HepG2 (cell line): ENCODE results near the gene RAB23.

Experiments
- ASH2L ChIP-seq: fragments of 300-600, 200-600 bp; sonication (generic); IDR thresholded peaks from 2 replicates; pipeline ENCODE4 v1.7.0; 2017; ENCODE audit warnings: low read depth, mild to moderate bottlenecking, moderate library complexity, mixed read lengths, low read length; ENCODE audit not compliant: insufficient read length
- CTCF ChIP-seq: sonication (generic); formaldehyde crosslinking; IDR thresholded peaks from 2 replicates; pipeline ENCODE4 v1.5.0; 2020; ENCODE audit warnings: mild to moderate bottlenecking, missing genetic modification reagents, moderate library complexity
- ELF1 ChIP-seq: sonication (generic); formaldehyde crosslinking; IDR thresholded peaks from 2 replicates; pipeline ENCODE4 v1.4.0; 2020; ENCODE audit warnings: missing genetic modification reagents
- ELF4 ChIP-seq: sonication (generic); formaldehyde crosslinking; IDR thresholded peaks from 2 replicates; pipeline ENCODE4 v1.5.0; 2020; ENCODE audit warnings: missing genetic modification reagents, mild to moderate bottlenecking, moderate library complexity, borderline replicate concordance
- FOXK2 ChIP-seq: fragments of 450-650 bp; IDR thresholded peaks from 2 replicates; pipeline ENCODE4 v1.6.1; 2016
- LBX2 ChIP-seq: sonication (generic); formaldehyde crosslinking; IDR thresholded peaks from 2 replicates; pipeline ENCODE4 v1.5.0; 2020; ENCODE audit warnings: missing genetic modification reagents, mild to moderate bottlenecking, borderline replicate concordance
- SRF ChIP-seq: IDR thresholded peaks from 2 replicates; pipeline ENCODE4 v1.6.1; 2011; ENCODE audit warnings: mild to moderate bottlenecking, low read depth, low read length, moderate library complexity
- TBP ChIP-seq: sonication (generic); formaldehyde crosslinking; IDR thresholded peaks from 2 replicates; pipeline ENCODE4 v1.5.0; 2020; ENCODE audit warnings: missing genetic modification reagents
- ZBTB46 ChIP-seq: sonication (generic); formaldehyde crosslinking; IDR thresholded peaks from 2 replicates; pipeline ENCODE4 v1.4.0; 2020; ENCODE audit warnings: mild to moderate bottlenecking, missing genetic modification reagents, borderline replicate concordance
- ZFX ChIP-seq: sonication (generic); formaldehyde crosslinking; IDR thresholded peaks from 2 replicates; pipeline ENCODE4 v1.4.0; 2020; ENCODE audit warnings: mild to moderate bottlenecking, low read depth, missing genetic modification reagents, moderate library complexity
- ZKSCAN1 ChIP-seq: fragments of 150-350 bp; IDR thresholded peaks from 2 replicates; pipeline ENCODE4 v1.6.1; 2014; ENCODE audit warnings: low read length
- ZNF232 ChIP-seq: sonication (generic); formaldehyde crosslinking; IDR thresholded peaks from 2 replicates; pipeline ENCODE4 v1.4.0; 2020; ENCODE audit warnings: missing genetic modification reagents, borderline replicate concordance
- ZNF256 ChIP-seq: sonication (generic); formaldehyde crosslinking; conservative IDR thresholded peaks from 2 replicates; pipeline ENCODE4 v1.4.0; 2020; ENCODE audit warnings: missing genetic modification reagents
- ZNF615 ChIP-seq: sonication (generic); formaldehyde crosslinking; IDR thresholded peaks from 2 replicates; pipeline ENCODE4 v1.5.0; 2020; ENCODE audit warnings: mild to moderate bottlenecking, missing genetic modification reagents, borderline replicate concordance

GRCh38 chr6:57262488-57262887 lies 40.4 kb upstream of the RAB23 start:
- no peak for TF ChIP-seq ASH2L
- TF ChIP-seq ELF4 (CRISPR knock-in tag), result no peak
- TF ChIP-seq ELF1, result no peak
- TF ChIP-seq LBX2 (CRISPR knock-in tag), result no peak
- no peak for TF ChIP-seq ZFX
- no peak for TF ChIP-seq ZBTB46 (CRISPR knock-in tag)
- no peak for TF ChIP-seq CTCF
- TF ChIP-seq ZNF256 (CRISPR knock-in tag), result no peak
- TF ChIP-seq ZKSCAN1, result no peak
- no peak for TF ChIP-seq TBP (CRISPR knock-in tag)
- no peak for TF ChIP-seq ZNF232 (CRISPR knock-in tag)
- no peak for TF ChIP-seq SRF
- no peak for TF ChIP-seq FOXK2
- no peak for TF ChIP-seq ZNF615
